ENCODE data around the gene CREM. TPM values are rescaled to one million over a fixed set of nuclear protein-coding genes. Genes with fewer than 3 reads are reported as not detected.
"Not testable (repeated sequence)": the region's sequence is repeated elsewhere in the genome, so short reads cannot be mapped to it uniquely, and the experiment has no call there.

Gene CREM
- 43.8 and 56.1 TPM in 2 replicates for total RNA-seq

GRCh38 chr10:35126530-35127288, at the start of gene CREM:
CREM (plus strand) TSS chr10:35126846; CDS start chr10:35137836, 10,990 bp downstream.
- DNase-seq (ENCODE audit: low read depth, low spot score), result peak; percentile 84

GRCh38 chr10:35079265-35079664, 47.4 kb upstream of the CREM start:
- no peak for DNase-seq (ENCODE audit: low read depth, low spot score)

GRCh38 chr10:35079763-35080162, 46.9 kb upstream of the CREM start:
- DNase-seq (ENCODE audit: low read depth, low spot score), result no peak

GRCh38 chr10:35080261-35080660, 46.4 kb upstream of the CREM start:
- DNase-seq (ENCODE audit: low read depth, low spot score), result not testable (repeated sequence)

GRCh38 chr10:35083242-35083641, 43.4 kb upstream of the CREM start:
- no peak for DNase-seq (ENCODE audit: low read depth, low spot score)

- DNase-seq (ENCODE audit: low read depth, low spot score), result no peak
Observed at GRCh38 chr10:35089611-35090161, 37.0 kb upstream of the CREM start.

- peak; percentile 87 for DNase-seq (ENCODE audit: low read depth, low spot score)
Observed at GRCh38 chr10:35090162-35090954, 36.3 kb upstream of the CREM start, which contains the start of gene CUL2. CUL2 (minus strand) TSS chr10:35090341; CDS start chr10:35071317, 19,024 bp downstream.

- no peak for DNase-seq (ENCODE audit: low read depth, low spot score)
Observed at GRCh38 chr10:35091994-35092790, 34.5 kb upstream of the CREM start.

- no peak for DNase-seq (ENCODE audit: low read depth, low spot score)
Observed at GRCh38 chr10:35092851-35093250, 33.8 kb upstream of the CREM start.

- no peak for DNase-seq (ENCODE audit: low read depth, low spot score)
Observed at GRCh38 chr10:35096312-35096711, 30.3 kb upstream of the CREM start.

- DNase-seq (ENCODE audit: low read depth, low spot score), result no peak
Observed at GRCh38 chr10:35097510-35097909, 29.1 kb upstream of the CREM start.

- DNase-seq (ENCODE audit: low read depth, low spot score), result no peak
Observed at GRCh38 chr10:35103882-35104281, 22.8 kb upstream of the CREM start.

- no peak for DNase-seq (ENCODE audit: low read depth, low spot score)
Observed at GRCh38 chr10:35112571-35112970, 14.1 kb upstream of the CREM start.

GRCh38 chr10:35119378-35119777, 7.3 kb upstream of the CREM start:
- DNase-seq (ENCODE audit: low read depth, low spot score), result no peak

GRCh38 chr10:35124540-35124939, 2.1 kb upstream of the CREM start:
- no peak for DNase-seq (ENCODE audit: low read depth, low spot score)

- no peak for DNase-seq (ENCODE audit: low read depth, low spot score)
Observed at GRCh38 chr10:35126062-35126529, 550 bp upstream of the CREM start.

GRCh38 chr10:35127289-35127891, 744 bp downstream of the CREM start:
- peak; percentile 11 for DNase-seq (ENCODE audit: low read depth, low spot score)

GRCh38 chr10:35129185-35129674, 2.6 kb downstream of the CREM start:
- DNase-seq (ENCODE audit: low read depth, low spot score), result no peak

GRCh38 chr10:35130663-35131062, 4.0 kb downstream of the CREM start:
- no peak for DNase-seq (ENCODE audit: low read depth, low spot score)

- DNase-seq (ENCODE audit: low read depth, low spot score), result no peak
Observed at GRCh38 chr10:35132727-35133126, 6.1 kb downstream of the CREM start.

GRCh38 chr10:35133586-35133985, 6.9 kb downstream of the CREM start:
- no peak for DNase-seq (ENCODE audit: low read depth, low spot score)

Measured in pulmonary artery endothelial cell (primary cell).